GM18507 (cell line): Measurements from ENCODE around the gene CCDC15.

Source experiments
- DNase-seq: peaks from one replicate; pipeline ENCODE4 v3.0.0; 2011; ENCODE audit warnings: low read depth; ENCODE audit not compliant: insufficient read length; ENCODE audit errors: extremely low spot score
- FAIRE-seq: peaks from 2 replicates; lab custom pipeline; 2011; peaks lifted over from hg19 to GRCh38; lab: Jason Lieb, UNC

CCDC15 gene

DNA sequence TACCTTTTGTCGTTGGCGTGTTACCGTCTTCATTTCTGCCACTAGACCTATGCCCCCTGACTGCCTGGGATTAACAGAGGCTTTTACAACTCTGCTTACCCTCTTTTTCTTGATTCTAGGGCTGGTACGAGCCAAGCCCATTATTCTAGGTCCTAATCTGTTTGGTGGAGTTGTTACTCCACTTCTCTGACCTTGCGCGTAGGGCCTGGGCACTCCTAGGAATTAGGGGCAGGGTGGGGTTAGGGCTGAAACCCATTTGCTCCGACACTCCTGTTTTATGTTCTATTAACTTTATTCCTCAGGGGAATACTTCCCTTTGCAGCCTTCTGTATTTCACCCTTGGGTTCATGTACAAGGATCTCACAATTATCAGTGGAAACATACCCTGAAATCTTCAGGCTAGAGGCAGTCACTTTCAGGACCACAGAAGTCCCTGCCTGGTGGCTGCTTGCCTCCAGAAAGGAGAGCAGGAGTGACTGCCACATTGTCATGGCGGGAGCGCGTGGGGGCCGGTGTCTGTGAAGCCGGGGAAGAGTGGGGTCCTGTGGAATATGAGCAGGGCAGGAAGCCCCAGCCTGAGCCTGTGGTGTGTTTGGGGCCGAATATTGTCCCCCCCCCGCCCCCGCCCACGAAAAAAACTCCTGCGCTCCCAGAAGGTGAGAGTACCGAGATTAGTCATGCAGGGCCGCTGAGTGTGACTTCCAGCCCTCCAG, 108.4 kb downstream of the CCDC15 start:
- DNase-seq (no peak), FAIRE-seq (no peak)

DNA sequence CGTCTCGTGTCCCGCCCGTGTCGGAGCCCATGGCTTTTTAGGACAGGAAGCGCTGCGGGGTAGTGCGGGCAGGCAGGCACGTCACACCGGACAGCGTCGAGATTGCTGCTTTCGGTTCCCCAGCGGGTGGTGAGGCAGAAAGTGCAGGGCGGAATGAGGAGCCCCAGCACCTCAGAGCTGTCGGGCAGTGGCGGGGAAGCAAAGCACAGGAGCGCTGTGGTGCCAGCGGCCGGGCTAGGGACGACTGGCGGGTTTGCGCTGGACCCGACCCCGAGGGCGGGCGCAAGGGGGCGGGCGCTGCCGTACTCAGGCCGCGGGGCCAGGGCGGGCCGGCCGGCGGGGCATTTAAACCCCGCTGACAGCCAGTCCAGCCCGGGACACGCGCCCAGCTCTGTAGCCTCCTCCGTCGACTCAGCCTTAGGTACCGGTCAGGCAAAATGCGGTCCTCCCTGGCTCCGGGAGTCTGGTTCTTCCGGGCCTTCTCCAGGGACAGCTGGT, 109.0 kb downstream of the CCDC15 start, which contains the start of gene SLC37A2:
Gene SLC37A2 (plus strand): TSS at position 375 of the 498 bp plus-strand sequence. CDS start 63 bp downstream, at position 438.
- FAIRE-seq (peak; percentile 98), DNase-seq (peak; percentile 71)

DNA sequence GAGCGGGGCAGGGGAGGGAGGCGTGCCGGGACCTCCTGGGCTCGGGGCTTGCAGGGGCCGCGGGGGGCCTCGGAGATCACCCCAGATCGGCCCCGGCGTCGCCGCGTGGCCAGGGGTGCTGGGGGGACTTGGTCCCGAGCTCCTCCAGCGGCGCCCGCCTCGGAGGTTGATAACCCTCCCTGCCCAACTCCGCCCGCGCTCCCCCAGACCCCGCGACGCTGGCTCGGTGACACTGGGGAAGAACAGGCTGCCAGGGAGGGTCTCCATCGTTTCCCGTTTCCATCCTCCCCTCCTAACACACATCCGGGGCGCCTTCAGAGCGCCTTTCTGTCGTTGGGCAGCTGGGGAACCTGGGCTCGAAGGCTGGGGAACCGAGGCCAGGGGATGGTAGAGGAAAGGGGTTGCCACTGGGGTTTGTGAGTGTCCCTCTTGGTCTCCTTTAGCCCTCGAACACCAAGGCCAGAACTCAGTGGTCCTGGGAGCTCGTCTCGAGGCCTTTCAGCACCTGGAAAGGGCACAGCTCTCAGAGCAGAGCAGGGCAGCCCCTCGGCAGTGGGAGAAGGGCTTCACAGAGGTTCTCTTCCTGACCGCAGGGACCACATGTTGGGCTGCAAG, 109.5 kb downstream of the CCDC15 start:
- FAIRE-seq: peak; percentile 33

DNA sequence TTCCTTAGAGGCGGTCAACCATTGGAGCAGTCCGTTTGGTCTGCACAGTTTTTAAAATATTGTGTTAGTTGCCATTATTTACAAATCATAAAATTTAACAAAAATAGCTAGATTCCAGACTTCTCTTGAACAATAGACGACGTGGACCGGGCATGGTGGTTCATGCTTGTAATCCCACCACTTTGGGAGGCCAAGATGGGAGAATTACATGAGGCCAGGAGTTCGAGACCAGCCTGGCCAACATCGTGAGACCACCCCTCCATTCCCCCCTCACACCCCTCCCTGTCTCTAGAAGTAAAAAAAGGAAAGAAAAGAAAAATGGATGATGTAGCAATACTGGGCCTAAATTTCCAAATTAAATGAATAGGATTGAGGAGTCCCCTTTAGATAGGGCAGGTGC, 110.1 kb downstream of the CCDC15 start:
- DNase-seq: no peak
- FAIRE-seq: no peak

More for the DNA sequence above, 109.5 kb downstream of the CCDC15 start:
- DNase-seq: no peak

DNA sequence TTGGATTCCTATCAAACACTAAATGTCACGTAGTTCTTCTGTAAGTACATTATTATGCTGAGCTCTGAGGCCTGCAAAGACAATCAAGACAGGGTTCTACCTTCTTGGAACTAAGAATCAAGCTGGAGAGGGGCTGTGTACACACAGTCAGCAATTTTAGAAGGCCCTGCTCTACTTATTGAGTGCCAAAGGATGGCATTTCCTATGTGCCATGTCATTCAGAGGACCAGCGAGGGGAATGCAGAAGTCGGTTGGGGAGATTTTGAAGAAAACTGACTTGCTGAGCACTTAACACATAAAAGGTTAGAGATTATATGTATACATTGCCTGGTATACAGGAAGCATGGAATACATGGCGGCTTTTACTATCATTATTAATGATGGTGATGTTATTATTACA, 114.4 kb downstream of the CCDC15 start:
- no peak for FAIRE-seq
- no peak for DNase-seq

DNA sequence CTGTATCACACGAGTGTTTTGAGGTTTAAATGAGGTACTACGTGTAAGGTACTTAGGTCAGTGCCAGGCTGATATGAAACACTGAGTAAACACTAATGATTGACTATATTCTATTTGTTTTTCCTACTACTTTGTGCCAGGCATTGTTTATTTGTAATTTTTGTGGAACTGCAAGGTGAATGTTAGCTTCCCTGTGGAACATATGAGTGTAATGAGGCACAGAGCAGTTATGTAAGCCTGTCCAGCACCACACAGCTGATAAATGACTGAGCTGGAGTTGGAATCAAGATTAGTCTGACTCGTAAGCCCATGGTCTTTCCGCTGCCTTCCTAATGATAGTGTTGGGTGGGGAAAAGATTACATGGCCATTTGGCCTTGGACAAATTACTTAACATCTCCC, 115.0 kb downstream of the CCDC15 start:
- DNase-seq (no peak), FAIRE-seq (no peak)

DNA sequence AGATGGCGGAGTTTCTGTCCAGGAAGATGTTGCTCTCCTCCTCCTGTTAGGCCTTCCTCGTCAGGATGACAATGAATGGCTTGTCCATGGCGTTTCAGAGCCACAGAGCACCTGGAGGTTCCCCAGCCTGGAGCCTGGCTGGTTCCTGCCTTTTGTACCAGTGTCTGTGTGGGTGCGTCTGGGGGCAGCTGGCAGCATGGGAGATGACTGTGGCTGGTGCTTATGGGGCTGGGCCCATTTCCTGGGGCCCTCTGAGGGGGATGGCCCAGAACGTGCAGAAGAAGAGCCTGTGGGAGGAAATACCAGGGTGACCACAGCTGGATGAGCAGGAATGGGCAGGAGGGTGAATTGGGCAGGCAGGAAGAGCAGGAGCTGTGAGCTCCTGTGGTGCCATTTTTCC, 115.8 kb downstream of the CCDC15 start:
- no peak for DNase-seq
- peak; percentile 47 for FAIRE-seq

DNA sequence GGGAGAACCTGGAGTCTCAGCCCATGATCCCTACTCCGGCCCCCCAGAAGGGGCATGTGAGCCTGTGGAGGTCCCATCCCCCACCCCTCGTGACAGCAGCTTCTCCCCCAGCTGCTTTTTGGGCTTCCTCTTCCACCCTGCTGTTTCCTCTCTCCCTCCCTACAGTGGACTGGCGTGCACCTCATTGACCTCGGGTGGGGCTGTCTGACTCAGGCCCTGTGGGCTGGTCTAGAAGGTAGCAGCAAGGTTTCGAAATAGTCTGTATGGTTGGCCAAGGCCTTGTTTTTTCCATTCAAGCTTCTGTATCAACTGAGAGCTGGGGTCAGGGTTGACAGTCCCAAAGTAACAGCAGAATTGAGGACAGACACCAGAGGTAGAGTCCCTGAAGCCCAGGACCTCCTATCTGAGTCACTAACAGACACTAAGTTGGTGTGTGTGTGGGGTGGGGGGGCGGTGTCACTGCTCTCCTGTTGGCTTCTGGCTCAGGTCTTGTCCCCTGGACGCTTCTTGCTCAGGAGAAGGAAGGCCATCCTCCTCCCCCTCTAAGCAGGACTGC, 116.8 kb downstream of the CCDC15 start:
- DNase-seq: peak; percentile 65
- FAIRE-seq: peak; percentile 99

DNA sequence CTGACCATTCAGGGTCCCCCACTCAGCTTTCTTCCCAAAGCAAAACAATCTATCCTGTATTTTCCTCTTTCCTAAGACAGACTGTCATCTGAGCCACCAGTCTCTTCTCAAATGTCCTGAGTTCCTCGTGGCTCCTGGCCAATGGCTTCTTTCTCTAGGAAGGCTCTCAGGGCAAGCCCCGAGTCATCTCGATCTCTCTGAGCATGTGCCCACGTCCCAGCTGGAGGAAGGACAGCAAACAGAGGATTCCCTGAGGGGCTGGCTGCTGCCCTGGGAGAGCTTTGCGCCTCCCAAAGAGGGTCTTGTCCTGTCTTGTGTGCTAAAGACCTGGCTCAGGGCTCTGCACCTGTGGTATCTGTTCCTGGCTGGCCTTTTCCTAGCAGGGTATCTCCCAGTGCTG, 117.4 kb downstream of the CCDC15 start:
- FAIRE-seq (no peak), DNase-seq (no peak)

DNA sequence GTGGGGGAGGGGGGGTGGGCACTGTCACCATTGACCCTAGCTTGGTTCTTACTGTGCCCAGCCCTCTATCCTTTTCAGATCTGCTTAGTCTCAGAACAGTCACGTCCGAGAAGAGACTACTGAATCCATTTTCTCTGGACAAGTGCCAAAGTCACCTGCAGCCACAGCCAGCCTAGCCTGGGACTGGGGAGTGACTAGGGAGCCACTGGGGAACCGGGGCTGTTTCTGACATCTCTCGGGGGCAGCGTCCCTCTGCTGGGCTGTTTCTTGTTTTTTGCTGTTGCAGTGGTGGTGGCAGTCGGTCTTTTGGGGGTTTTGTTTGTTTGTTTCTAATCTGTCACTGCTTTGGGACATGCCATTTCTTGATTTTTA, 117.8 kb downstream of the CCDC15 start:
- FAIRE-seq: no peak
- DNase-seq: no peak

DNA sequence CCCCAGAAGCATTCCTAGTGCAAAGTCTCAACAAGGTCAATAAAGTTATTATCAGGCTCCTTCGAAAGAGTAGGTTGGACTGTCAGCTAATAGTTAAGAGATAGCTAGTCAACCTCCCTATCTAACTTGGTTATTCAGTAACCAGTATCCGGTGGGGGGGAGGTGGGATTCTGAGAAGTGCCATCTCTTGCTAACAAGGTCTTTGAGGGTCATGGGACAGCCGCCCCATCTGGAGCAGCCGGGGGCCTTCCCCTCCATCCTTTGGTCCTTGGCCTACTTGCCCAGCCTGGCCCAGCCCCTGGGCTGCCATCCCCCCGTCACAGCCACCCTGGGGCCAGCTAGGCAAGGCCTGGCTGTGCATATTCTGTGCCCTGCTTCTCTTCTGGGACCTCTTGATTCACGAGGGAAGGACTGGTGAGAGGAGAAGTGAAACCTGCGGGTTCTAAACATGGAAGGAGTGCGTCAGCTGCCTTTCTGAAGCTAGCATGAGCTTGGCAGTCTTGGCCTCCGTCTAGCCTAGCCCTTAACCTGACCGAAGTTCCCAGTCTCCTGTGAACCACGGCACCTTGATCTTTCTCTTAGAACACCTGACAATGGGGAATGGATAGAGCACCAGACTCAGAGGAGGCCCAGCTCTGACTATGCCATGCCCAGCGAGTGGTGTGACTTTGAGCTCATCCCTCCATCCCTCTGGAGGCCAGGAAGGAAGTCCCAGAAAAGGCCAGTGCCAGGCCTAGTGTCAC, 118.4 kb downstream of the CCDC15 start:
- FAIRE-seq: peak; percentile 99

DNA sequence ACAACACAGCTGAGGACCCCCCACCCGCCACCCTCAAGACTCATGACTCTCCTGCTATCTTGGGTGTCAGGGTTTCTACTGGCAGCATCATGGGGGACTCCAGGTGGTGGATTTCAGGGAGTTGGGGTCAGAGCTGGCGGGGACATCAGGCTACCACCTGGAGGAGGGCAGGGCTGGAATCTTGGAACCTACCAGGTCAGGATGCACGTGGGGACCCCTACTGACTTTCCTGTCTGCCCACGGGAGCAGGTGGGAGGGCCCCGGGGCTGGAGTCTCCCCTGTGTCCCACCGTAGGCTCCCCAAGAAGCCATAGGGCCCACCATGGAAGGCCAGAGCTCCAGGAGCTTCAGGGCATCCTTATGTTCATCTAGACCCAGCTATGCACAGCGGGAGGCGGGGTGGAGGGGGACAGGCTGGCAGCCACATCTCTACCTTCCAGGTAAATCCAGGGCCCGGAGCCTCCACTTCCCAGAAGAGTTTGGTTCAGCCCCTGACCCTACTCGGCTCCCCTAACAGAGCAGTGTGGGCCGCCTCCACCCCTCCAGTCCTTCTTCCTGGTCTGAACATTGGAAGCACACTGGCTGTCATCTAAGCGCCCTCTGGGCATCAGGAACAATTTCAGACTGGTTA, 119.1 kb downstream of the CCDC15 start:
- DNase-seq: no peak
- no peak for FAIRE-seq

More for the DNA sequence above, 118.4 kb downstream of the CCDC15 start:
- DNase-seq: peak; percentile 75

DNA sequence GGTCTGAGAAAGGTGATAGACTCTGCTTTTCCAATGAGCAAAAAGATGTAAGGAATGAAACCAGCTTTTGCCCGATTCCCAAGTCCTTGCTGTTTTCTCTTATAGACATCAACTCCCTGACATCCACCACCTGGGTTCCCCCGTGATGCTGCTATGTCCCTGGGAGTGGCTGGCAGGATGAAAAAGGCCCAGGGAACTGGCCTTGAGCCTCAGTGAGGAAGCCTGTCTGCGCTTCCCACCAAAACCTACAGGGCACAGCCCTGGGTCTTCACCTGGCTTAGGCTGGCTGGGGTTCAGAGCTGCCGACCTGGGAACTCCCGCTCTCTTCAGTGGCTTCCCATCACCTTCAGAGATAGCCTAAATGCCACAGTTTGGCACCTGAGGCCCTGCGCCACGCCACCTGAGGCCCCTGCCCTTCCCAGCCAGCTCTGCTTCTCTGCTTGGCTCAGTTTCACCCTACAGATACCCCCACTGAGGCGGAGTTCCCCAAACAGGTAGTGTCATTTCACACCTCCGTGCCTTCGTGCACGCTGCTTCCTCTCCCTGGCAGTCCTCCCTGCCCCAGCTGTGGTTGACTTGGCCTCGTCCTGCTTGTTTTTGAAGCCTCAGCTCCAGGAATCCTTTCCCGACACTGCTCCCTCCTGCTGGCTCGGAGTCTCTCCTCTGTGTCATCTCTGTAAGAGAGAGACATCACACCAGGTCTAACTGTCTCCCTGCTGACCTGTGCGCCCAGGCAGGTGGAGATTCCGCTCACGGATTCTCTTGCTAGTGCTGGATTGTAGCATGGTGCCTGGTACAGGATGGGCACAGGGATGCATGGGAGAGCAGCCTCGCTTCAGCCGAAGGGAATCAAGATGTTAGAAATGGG, 119.8 kb downstream of the CCDC15 start:
- DNase-seq (no peak), FAIRE-seq (peak; percentile 86)

DNA sequence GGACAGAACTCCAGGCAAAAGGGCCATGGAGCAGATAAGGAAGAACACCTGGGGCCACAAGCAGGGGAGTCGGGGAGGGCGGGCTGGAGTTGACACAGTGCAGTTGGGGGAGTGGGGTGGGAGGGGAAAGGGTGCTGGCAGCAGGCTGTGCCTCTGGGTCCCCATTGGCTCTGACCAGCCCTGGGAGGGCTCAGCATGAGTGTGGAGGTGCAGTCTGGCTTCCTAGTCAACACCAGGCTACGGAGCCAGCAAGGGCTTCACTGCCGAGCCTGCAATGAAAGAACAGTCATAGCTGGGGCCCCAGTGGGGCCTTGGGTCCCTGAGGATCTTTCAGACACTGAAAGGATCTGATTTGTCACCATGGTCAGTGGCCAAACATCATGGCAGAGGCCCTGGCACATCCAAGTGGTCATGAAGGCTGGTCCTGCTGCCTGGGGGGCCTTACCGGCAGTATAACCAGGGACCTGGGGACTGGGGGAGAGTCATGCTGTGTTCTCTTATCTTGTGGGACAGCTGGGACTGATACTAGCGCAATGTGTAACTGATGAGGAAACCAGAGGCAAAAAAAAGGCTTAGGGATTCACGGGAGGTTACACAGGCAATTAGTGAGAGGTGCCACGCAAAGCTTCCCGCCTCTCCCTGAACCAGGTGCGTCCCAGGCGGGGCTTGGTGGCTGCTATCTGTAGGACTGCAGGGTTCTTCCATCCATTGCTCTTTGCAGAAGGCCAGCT, 120.7 kb downstream of the CCDC15 start:
- no peak for FAIRE-seq
- no peak for DNase-seq

DNA sequence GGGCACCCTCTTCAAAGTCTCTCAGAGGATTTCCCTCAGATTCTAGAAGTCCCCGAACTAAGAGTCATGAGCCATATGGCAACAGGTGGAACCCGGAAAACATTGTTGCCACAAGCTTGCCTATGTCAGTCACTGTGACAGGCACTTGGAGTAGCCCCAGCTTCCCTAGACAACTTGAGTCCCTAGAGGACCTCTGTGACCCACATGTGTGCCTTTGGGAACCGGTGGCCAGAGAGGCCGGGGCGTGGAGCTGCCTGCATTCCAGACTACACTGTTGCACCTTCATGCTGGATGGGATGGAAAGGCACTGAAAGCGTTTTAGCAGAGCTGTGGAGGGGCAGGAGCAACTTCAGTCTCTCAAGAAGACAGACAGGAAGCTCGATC, 121.2 kb downstream of the CCDC15 start:
- no peak for FAIRE-seq

DNA sequence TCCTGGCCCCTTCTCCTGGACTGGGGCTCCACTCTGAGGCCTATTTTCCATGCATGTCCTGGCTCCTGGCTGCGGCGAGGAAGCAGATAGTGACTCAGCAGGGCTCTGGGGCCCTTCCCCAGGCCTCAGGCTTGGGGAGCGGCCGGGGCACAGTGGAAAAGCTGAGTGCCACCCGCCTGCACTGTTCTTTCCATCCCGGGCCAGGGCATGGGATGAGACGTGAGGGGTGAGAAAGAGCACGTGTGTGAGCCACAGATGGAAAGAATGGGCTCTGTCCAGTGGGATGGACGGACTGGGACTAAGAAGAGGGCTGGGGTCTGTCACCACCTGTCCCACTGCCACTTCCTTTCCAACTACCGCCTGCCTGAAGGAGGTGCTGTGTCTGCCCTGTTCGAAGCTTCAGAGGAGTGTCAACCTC, 121.9 kb downstream of the CCDC15 start:
- no peak for DNase-seq
- FAIRE-seq: no peak

More for the DNA sequence above, 121.2 kb downstream of the CCDC15 start:
- DNase-seq: no peak

DNA sequence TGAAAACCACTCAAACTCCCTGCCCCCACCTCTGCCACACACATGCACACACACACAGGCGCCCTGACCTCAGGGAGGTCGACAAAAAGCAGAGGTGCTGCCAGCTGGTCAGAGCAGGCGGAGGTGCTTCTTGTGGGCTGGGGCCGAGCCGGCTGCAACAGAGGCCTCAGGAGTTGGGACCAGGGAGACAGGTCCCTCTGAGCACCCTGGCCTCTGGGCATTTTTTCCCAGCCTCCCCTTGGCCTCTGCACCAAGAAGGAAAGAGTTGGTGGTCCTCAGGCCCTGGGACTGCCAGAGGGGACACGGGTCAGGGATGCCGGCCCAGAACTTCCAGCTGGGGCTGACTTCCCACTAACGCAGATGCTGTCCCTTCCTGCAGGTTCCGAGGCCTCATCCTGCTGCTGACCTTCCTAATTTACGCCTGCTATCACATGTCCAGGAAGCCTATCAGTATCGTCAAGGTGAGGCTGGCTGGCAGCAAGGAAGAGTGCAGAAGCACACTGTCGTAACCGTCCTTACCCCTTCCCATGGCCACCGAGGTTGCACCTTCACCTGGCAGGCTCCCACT, 122.5 kb downstream of the CCDC15 start:
- FAIRE-seq (no peak), DNase-seq (no peak)

DNA sequence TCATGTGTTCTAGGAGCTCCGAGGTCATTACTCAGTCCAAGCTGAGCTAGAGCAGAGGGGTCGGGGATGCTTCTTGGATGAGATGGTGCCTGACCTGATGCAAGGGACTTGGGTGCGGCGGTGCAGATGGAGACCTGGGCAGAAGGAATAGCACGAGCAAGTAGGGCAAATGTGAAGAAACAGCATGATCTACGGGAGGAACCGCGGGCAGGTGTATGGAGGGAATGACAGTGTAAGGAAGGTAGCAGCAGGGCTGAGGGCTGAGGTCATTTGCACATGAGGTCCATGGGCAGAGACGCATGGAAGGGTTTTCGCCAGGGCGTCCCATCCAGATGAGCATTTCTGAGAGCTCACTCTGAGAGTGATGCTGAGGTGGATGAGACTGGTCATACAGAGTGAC, 124.0 kb downstream of the CCDC15 start:
- no peak for DNase-seq
- FAIRE-seq: no peak
